Right lobe of liver (tissue), 6 donors: ENCODE measurements around the gene SEMA4B. TPM values are rescaled to one million over a fixed set of nuclear protein-coding genes. Genes with fewer than 3 reads are reported as not detected.
A peak's percentile ranks its signal among the peaks of the same experiment; 100 is the strongest.

Source experiments
- ATAC-seq, 4 donors: fragments of 200-7000 bp; cut with Tn5 transposase; one replicate each; pipeline ENCODE4 v1.9.1; 2020; ENCODE audit warnings: mild to moderate bottlenecking in 4 of 4, moderate library complexity in 4 of 4
- DNase-seq, 3 donors: peaks; one replicate each; pipeline ENCODE4 v3.0.0-alpha.2; 2020
- H3K27ac ChIP-seq, 3 donors: fragments of 200-600 bp; one replicate each; pipeline ENCODE4 v1.8.0; 2022
- H3K27me3 ChIP-seq, 2 donors: fragments of 200-600 bp; one replicate each; pipeline ENCODE4 v1.8.0; 2022
- H3K36me3 ChIP-seq, 4 donors: fragments of 200-600 bp; sonication (generic) in 1 of 4; one replicate each; pipeline versions ENCODE4 v1.5.1 to v1.8.0; 2017 to 2022; ENCODE audit warnings: control low read depth in 1 of 4
- H3K4me1 ChIP-seq, 4 donors: fragments of 200-600 bp; sonication (generic) in 1 of 4; one replicate each; pipeline versions ENCODE4 v1.5.1 to v1.8.0; 2017 to 2022; ENCODE audit warnings: control low read depth in 1 of 4
- H3K4me3 ChIP-seq, 3 donors: fragments of 200-600 bp; one replicate each; pipeline ENCODE4 v1.8.0; 2022
- H3K9me3 ChIP-seq, 4 donors: fragments of 200-600 bp; sonication (generic) in 1 of 4; one replicate each; pipeline versions ENCODE4 v1.5.1 to v1.8.0; 2017 to 2022; ENCODE audit warnings: control low read depth in 1 of 4
- CTCF ChIP-seq, 4 donors: fragments of 200-600 bp in 3 of 4; fragments of 450-650 bp in 1 of 4; IDR thresholded peaks; one replicate each; pipeline versions ENCODE4 v1.5.1 to v1.8.0; 2016 to 2022; ENCODE audit warnings: antibody characterized with exemption in 4 of 4, mild to moderate bottlenecking in 2 of 4
- POLR2A ChIP-seq: fragments of 450-650 bp; IDR thresholded peaks from one replicate; pipeline ENCODE4 v1.6.1; 2017; ENCODE audit warnings: antibody characterized with exemption, mild to moderate bottlenecking
- WGBS: methylation state at CpG from one replicate; pipeline ENCODE4 v1.1.6; 2018; ENCODE audit warnings: low coverage, low lambda C conversion rate; ENCODE audit not compliant: insufficient coverage; ENCODE audit errors: missing lambda C conversion rate; 5-methylcytosine and 5-hydroxymethylcytosine counted together
- intact Hi-C, 2 donors: fragments of 100-400 bp; cut with DNase I; formaldehyde crosslinking; loops; one replicate each; pipeline versions ENCODE4 v1.11.2 to v1.14.1; 2022
- total RNA-seq, 6 experiments: library from RNA; depleted of rRNA in 2 of 6; stranded (reverse); fragments of >200 nt in 2 of 6; fragmentation: NEBNext Ultra II Directional in 3 of 6; extraction: Animal tissue kit (Norgen Biotek cat#: 25700) in 3 of 6; gene quantifications; one replicate each; pipeline versions ENCODE4 v1.1.0 to v1.2.4, GENCODE V29; 2016 to 2023
- donor health status: DM: no; HTN: yes; CAD: no.
- donor health status: DM: no; HTN: no; CAD: no.
- donor health status: DM: no; HTN: no; CAD: no.
- donor health status: DM: no; HTN: yes; CAD: no.
- donor health status: DM: no; HTN: yes; CAD: no.

Gene SEMA4B
- total RNA-seq, 6 experiments from 2014 or later: 17.1 to 67.7 (median 20.3) TPM

- no CpG with 5 or more reads among the region's 25 CpGs for WGBS
- intact Hi-C loops: no loop called here
- peak overlapping the region in 1 of 3 donors; percentile 44 for H3K27ac ChIP-seq
- no peaks in the 10 kb centered on the region for H3K36me3 ChIP-seq
- no peak for DNase-seq
- H3K4me1 ChIP-seq: peaks cover 0 to 45% (median 9%) of the 10 kb centered on the region in 4 donors
- peak overlapping the region; percentile 85 to 95 (median 87) for H3K4me3 ChIP-seq
- H3K27me3 ChIP-seq: no peaks in the 10 kb centered on the region
- TF ChIP-seq CTCF (IDR thresholded peaks at IDR 0.05): no peak
- no peak for TF ChIP-seq POLR2A
- no peak for ATAC-seq
- no peaks in the 10 kb centered on the region for H3K9me3 ChIP-seq
These were observed 830 bp downstream of the SEMA4B start for GRCh38 chr15:90201944-90202375.

- intact Hi-C loops: no loop called here
- WGBS: 93% methylated on average over 4 of the region's 4 CpGs
- no peaks in the 10 kb centered on the region for H3K27me3 ChIP-seq
- ATAC-seq (no peak), DNase-seq (no peak)
- TF ChIP-seq CTCF (IDR thresholded peaks at IDR 0.05): no peak
- no peak for TF ChIP-seq POLR2A
- no peaks in the 10 kb centered on the region for H3K9me3 ChIP-seq
- peaks cover 0 to 54% (median 9%) of the 10 kb centered on the region in 4 donors for H3K4me1 ChIP-seq
- H3K4me3 ChIP-seq: no peak overlapping the region
- no peak overlapping the region for H3K27ac ChIP-seq
- H3K36me3 ChIP-seq: no peaks in the 10 kb centered on the region
These were observed 1.8 kb downstream of the SEMA4B start for GRCh38 chr15:90202929-90203328.

- H3K27ac ChIP-seq: no peak overlapping the region
- 100% methylated on average over 1 of the region's 7 CpGs for WGBS
- DNase-seq (no peak), ATAC-seq (no peak)
- H3K27me3 ChIP-seq: no peaks in the 10 kb centered on the region
- H3K4me1 ChIP-seq: peaks cover 0 to 60% (median 9%) of the 10 kb centered on the region in 4 donors
- no peak for TF ChIP-seq POLR2A
- no peak for TF ChIP-seq CTCF (IDR thresholded peaks at IDR 0.05)
- H3K4me3 ChIP-seq: no peak overlapping the region
- H3K36me3 ChIP-seq: no peaks in the 10 kb centered on the region
- intact Hi-C loops: no loop called here
- no peaks in the 10 kb centered on the region for H3K9me3 ChIP-seq
These were observed 2.3 kb downstream of the SEMA4B start for GRCh38 chr15:90203473-90203872.

GRCh38 chr15:90203922-90204321 lies 2.8 kb downstream of the SEMA4B start:
- peak in 1 of 3 donors; percentile 37 for DNase-seq
- no peak for ATAC-seq
- H3K36me3 ChIP-seq: no peaks in the 10 kb centered on the region
- no peak overlapping the region for H3K27ac ChIP-seq
- no peaks in the 10 kb centered on the region for H3K9me3 ChIP-seq
- no peak overlapping the region for H3K4me3 ChIP-seq
- WGBS: 100% methylated on average over 1 of the region's 8 CpGs
- TF ChIP-seq CTCF (IDR thresholded peaks at IDR 0.05) (no peak), POLR2A (no peak)
- intact Hi-C loops: no loop called here
- H3K27me3 ChIP-seq: no peaks in the 10 kb centered on the region
- H3K4me1 ChIP-seq: peaks cover 0 to 64% (median 9%) of the 10 kb centered on the region in 4 donors
